ENCODE data around the gene WDR36. TPM values are rescaled to one million over a fixed set of nuclear protein-coding genes. Genes with fewer than 3 reads are reported as not detected.

Gene WDR36
- total and polyA plus RNA-seq, 3 experiments from 2014 or later: 17.7 to 74.8 (median 70.2) TPM

Other genes with a start within 250 kb of the WDR36 start
- under 1 TPM; 0.40 to 0.63 TPM for gene TSLP, start 20.6 kb upstream of the WDR36 start, total RNA-seq
- gene TSLP, start 20.6 kb upstream of the WDR36 start, polyA plus RNA-seq: 0.10 TPM
- 10 to 100 TPM; 57.4 to 68.7 TPM for gene CAMK4, start 132.0 kb downstream of the WDR36 start, total RNA-seq
- gene CAMK4, start 132.0 kb downstream of the WDR36 start, polyA plus RNA-seq: 84.5 TPM

Data from CD8-positive, alpha-beta memory T cell (primary cell).